GM12878 (cell line): ENCODE data around the gene CSNK1G1. TPM values are rescaled to one million over a fixed set of nuclear protein-coding genes. Genes with fewer than 3 reads are reported as not detected.

Experiments used
- ATAC-seq: fragments of 200-7000 bp; cut with Tn5 transposase; 3 replicates; pipeline ENCODE4 v1.9.1; 2020; ENCODE audit warnings: mild to moderate bottlenecking, moderate library complexity
- BruUV-seq: library from RNA; stranded (reverse); fragments of 400-500 nt; replicated peaks from 2 replicates; lab custom pipeline; 2021; lab: Mats Ljungman, UMichigan
- CTCF ChIA-PET: fragments of 300-600 bp; sonication (Branson Sonifier 250); formaldehyde crosslinking; extraction: SDS; loops from one replicate; lab custom pipeline; 2021; ENCODE audit warnings: inconsistent platforms; lab: Yijun Ruan, JAX
- POLR2A ChIA-PET: fragments of 350-600 bp; formaldehyde crosslinking; extraction: SDS; loops from one replicate; lab custom pipeline; 2021; ENCODE audit warnings: inconsistent platforms; lab: Charles Lee
- RAD21 ChIA-PET: fragments of 300-600 bp; sonication (Branson Sonifier 250); formaldehyde crosslinking; loops from one replicate; lab custom pipeline; 2023; ENCODE audit warnings: antibody characterized with exemption; ENCODE audit not compliant: unreplicated experiment; lab: Charles Lee
- SMC1A ChIA-PET: fragments of 300-600 bp; sonication (Branson Sonifier 250); formaldehyde crosslinking; loops from one replicate; lab custom pipeline; 2023; ENCODE audit not compliant: unreplicated experiment, uncharacterized antibody; lab: Charles Lee
- DNase-seq: peaks from one replicate; pipeline ENCODE4 v3.0.0-alpha.2; 2011; ENCODE audit warnings: low read depth, low spot score
- FAIRE-seq: peaks from 3 replicates; lab custom pipeline; 2011; peaks lifted over from hg19 to GRCh38; lab: Jason Lieb, UNC
- H2AFZ ChIP-seq: 2 replicates; pipeline ENCODE4 v1.6.0; 2011; ENCODE audit warnings: low read depth, low read length, control low read depth; ENCODE audit not compliant: control insufficient read depth
- H3K27ac ChIP-seq: 2 replicates; pipeline ENCODE4 v1.5.1; 2011; ENCODE audit warnings: control low read depth; ENCODE audit not compliant: control insufficient read depth, insufficient read depth
- H3K27me3 ChIP-seq, 2 experiments: replicated peaks in 1 of 2; 2 replicates each; pipeline versions ENCODE4 v1.6.0 to v1.6.1; 2011; ENCODE audit warnings: low read length in 1 of 2; ENCODE audit not compliant: control insufficient read depth in 2 of 2, insufficient read depth in 2 of 2
- H3K36me3 ChIP-seq, 2 experiments: 2 replicates each; pipeline ENCODE4 v1.5.1; 2011; ENCODE audit warnings: low read length in 1 of 2; ENCODE audit not compliant: control insufficient read depth in 2 of 2, insufficient read depth in 2 of 2
- H3K4me1 ChIP-seq: 2 replicates; pipeline ENCODE4 v1.6.1; 2011; ENCODE audit warnings: mild to moderate bottlenecking, low read length, moderate library complexity, mixed read lengths; ENCODE audit not compliant: control insufficient read depth, insufficient read depth
- H3K4me2 ChIP-seq: 2 replicates; pipeline ENCODE4 v1.6.0; 2011; ENCODE audit warnings: control low read depth; ENCODE audit not compliant: control insufficient read depth, insufficient read depth
- H3K4me3 ChIP-seq: fragments of 200-600 bp; sonication (generic); 2 replicates; pipeline ENCODE4 v1.5.1; 2016
- H3K79me2 ChIP-seq: 2 replicates; pipeline ENCODE4 v1.6.0; 2011; ENCODE audit warnings: low read length; ENCODE audit not compliant: control insufficient read depth, insufficient read depth
- H3K9ac ChIP-seq: 2 replicates; pipeline ENCODE4 v1.8.0; 2011; ENCODE audit warnings: low read length, control low read depth, mixed read lengths; ENCODE audit not compliant: control insufficient read depth, insufficient read depth
- H3K9me3 ChIP-seq: replicated peaks from 3 replicates; pipeline ENCODE4 v1.5.1; 2011; ENCODE audit warnings: mild to moderate bottlenecking, low read length; ENCODE audit not compliant: control insufficient read depth, insufficient read depth
- H4K20me1 ChIP-seq: 2 replicates; pipeline ENCODE4 v1.6.0; 2011; ENCODE audit not compliant: control insufficient read depth, insufficient read depth
- EGR1 ChIP-seq, 2 experiments: IDR thresholded peaks; 1 replicate in 1 of 2; 2 replicates in 1 of 2; pipeline ENCODE4 v1.6.1; 2011 to 2012; ENCODE audit warnings: low read depth in 2 of 2, low read length in 2 of 2, borderline replicate concordance in 1 of 2, mild to moderate bottlenecking in 1 of 2, moderate library complexity in 1 of 2
- LARP7 ChIP-seq: fragments of 450-650 bp; IDR thresholded peaks from 2 replicates; pipeline ENCODE4 v1.6.1; 2017; ENCODE audit warnings: mild to moderate bottlenecking
- NRF1 ChIP-seq: conservative IDR thresholded peaks from 2 replicates; pipeline ENCODE4 v1.6.1; 2011; ENCODE audit warnings: mild to moderate bottlenecking, low read depth, low read length, improper control_type of control experiment
- PML ChIP-seq: IDR thresholded peaks from 2 replicates; pipeline ENCODE4 v1.6.1; 2012; ENCODE audit warnings: low read length, inconsistent platforms
- RAD21 ChIP-seq: IDR thresholded peaks from 2 replicates; pipeline ENCODE4 v1.6.1; 2011; ENCODE audit warnings: mild to moderate bottlenecking, low read depth, low read length, moderate library complexity; ENCODE audit not compliant: insufficient read depth
- SMAD5 ChIP-seq: IDR thresholded peaks from 2 replicates; pipeline ENCODE4 v1.6.1; 2016; ENCODE audit warnings: antibody characterized with exemption, low read depth
- SRF ChIP-seq, 2 experiments: IDR thresholded peaks; 2 replicates each; pipeline ENCODE4 v1.6.1; 2011; ENCODE audit warnings: low read depth in 2 of 2, low read length in 2 of 2, mild to moderate bottlenecking in 1 of 2, moderate library complexity in 1 of 2
- TCF3 ChIP-seq: IDR thresholded peaks from 2 replicates; pipeline ENCODE4 v1.6.1; 2012; ENCODE audit warnings: low read depth, mild to moderate bottlenecking, low read length, borderline replicate concordance; ENCODE audit not compliant: insufficient read depth
- WGBS: methylation state at CpG from one replicate; pipeline ENCODE4 v1.1.6; 2016; ENCODE audit warnings: low lambda C conversion rate; ENCODE audit not compliant: insufficient replicate concordance, insufficient coverage; ENCODE audit errors: missing lambda C conversion rate; 5-methylcytosine and 5-hydroxymethylcytosine counted together
- in situ Hi-C: fragments of 300-500 bp; cut with MboI; formaldehyde crosslinking; loops from 9 replicates; pipeline ENCODE4 v1.14.3; 2018; ENCODE audit warnings: mixed read lengths
- intact Hi-C: fragments of 100-400 bp; cut with micrococcal nuclease; formaldehyde crosslinking; loops from one replicate; pipeline ENCODE4 v1.14.2; 2022; ENCODE audit not compliant: unreplicated experiment
- polyA plus RNA-seq, 11 experiments: library from polyadenylated mRNA; depleted of rRNA in 4 of 11; unstranded in 6 of 11; stranded (reverse) in 5 of 11; fragments of >200 nt; fragmentation: Nextera tagmentation in 4 of 11; fragmentation: Illumina TruSeq in 1 of 11; extraction: Ambion mirVana in 4 of 11; extraction: Trizol in 1 of 11; gene quantifications; 1 replicate in 1 of 11; 2 replicates in 10 of 11; pipeline versions ENCODE4 v1.2.1 to v1.2.3, GENCODE V29; 2011 to 2016; ENCODE audit warnings: inconsistent platforms in 2 of 11, missing spikeins in 2 of 11, low read depth in 1 of 11
- total RNA-seq, 4 experiments: library from RNA; depleted of rRNA in 3 of 4; stranded (reverse); fragments of >200 nt in 3 of 4; fragmentation: Illumina TruSeq in 1 of 4; extraction: Trizol in 1 of 4; gene quantifications; 2 replicates each; pipeline versions ENCODE4 v1.2.1 to v1.2.3, GENCODE V29; 2013 to 2021
- TF ChIP-seq, protein P1 (sequence below): fragments of 450-650 bp; IDR thresholded peaks from 2 replicates; pipeline ENCODE4 v1.6.1; 2017; ENCODE audit warnings: mild to moderate bottlenecking, moderate library complexity
- TF ChIP-seq, protein P2 (sequence below): IDR thresholded peaks from 2 replicates; pipeline ENCODE4 v1.6.1; 2011; ENCODE audit warnings: low read depth, mild to moderate bottlenecking, low read length, moderate library complexity, borderline replicate concordance; ENCODE audit errors: extremely low read depth
- TF ChIP-seq, protein P3 (sequence below): fragments of 450-650 bp; conservative IDR thresholded peaks from 2 replicates; pipeline ENCODE4 v1.6.1; 2017; ENCODE audit warnings: mild to moderate bottlenecking, moderate library complexity
- TF ChIP-seq, protein P4 (sequence below): fragments of 450-650 bp; IDR thresholded peaks from 2 replicates; pipeline ENCODE4 v1.6.1; 2017; ENCODE audit warnings: low read depth, mild to moderate bottlenecking, moderate library complexity

CSNK1G1 gene
- total and polyA plus RNA-seq, 10 of the 15 experiments (the other 5 are each of a cell fraction or from before 2014, with no cell fraction given): 6.1 to 23.4 (median 15.3) TPM

DNA sequence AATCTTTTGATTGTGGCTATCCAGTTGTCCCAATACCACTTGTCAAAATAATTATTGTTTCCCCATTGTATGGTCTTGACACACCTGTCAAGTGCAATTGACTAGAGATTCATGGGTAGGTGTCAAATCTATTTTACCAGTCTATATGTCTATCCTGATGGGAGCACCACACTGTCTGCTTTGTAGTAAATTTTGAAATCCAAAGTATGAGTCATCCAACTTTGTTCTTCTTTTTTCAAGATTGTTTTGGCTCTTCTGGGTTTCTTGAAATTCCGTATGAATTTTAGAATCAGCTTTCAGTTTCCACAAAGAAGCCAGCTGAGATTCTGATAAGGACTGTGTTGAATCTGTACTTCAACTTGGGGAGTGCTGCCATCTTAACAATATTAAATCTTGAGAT lies 71.9 kb downstream of the CSNK1G1 start:
- WGBS: 100% methylated on average over 1 of the region's 1 CpG
- no peaks in the 10 kb centered on the region for H3K9me3 ChIP-seq
- SMC1A ChIA-PET: interaction anchor here (1.1 to 1.6 kb wide), 2 partner anchors 25 to 119 kb away, joined by 3 read pairs; no protein-coding TSS in a partner anchor
- TF ChIP-seq TCF3: no peak
- TF ChIP-seq, protein P1, sequence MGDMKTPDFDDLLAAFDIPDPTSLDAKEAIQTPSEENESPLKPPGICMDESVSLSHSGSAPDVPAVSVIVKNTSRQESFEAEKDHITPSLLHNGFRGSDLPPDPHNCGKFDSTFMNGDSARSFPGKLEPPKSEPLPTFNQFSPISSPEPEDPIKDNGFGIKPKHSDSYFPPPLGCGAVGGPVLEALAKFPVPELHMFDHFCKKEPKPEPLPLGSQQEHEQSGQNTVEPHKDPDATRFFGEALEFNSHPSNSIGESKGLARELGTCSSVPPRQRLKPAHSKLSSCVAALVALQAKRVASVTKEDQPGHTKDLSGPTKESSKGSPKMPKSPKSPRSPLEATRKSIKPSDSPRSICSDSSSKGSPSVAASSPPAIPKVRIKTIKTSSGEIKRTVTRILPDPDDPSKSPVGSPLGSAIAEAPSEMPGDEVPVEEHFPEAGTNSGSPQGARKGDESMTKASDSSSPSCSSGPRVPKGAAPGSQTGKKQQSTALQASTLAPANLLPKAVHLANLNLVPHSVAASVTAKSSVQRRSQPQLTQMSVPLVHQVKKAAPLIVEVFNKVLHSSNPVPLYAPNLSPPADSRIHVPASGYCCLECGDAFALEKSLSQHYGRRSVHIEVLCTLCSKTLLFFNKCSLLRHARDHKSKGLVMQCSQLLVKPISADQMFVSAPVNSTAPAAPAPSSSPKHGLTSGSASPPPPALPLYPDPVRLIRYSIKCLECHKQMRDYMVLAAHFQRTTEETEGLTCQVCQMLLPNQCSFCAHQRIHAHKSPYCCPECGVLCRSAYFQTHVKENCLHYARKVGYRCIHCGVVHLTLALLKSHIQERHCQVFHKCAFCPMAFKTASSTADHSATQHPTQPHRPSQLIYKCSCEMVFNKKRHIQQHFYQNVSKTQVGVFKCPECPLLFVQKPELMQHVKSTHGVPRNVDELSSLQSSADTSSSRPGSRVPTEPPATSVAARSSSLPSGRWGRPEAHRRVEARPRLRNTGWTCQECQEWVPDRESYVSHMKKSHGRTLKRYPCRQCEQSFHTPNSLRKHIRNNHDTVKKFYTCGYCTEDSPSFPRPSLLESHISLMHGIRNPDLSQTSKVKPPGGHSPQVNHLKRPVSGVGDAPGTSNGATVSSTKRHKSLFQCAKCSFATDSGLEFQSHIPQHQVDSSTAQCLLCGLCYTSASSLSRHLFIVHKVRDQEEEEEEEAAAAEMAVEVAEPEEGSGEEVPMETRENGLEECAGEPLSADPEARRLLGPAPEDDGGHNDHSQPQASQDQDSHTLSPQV: no peak
- TF ChIP-seq, protein P2, sequence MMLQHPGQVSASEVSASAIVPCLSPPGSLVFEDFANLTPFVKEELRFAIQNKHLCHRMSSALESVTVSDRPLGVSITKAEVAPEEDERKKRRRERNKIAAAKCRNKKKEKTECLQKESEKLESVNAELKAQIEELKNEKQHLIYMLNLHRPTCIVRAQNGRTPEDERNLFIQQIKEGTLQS: no peak
- no peak for TF ChIP-seq RAD21
- no peak for TF ChIP-seq EGR1 (IDR thresholded peaks at IDR 0.05; ENCODE audit: borderline replicate concordance in 1 of 2, low read depth in 2 of 2, low read length in 2 of 2)
- TF ChIP-seq, protein P3, sequence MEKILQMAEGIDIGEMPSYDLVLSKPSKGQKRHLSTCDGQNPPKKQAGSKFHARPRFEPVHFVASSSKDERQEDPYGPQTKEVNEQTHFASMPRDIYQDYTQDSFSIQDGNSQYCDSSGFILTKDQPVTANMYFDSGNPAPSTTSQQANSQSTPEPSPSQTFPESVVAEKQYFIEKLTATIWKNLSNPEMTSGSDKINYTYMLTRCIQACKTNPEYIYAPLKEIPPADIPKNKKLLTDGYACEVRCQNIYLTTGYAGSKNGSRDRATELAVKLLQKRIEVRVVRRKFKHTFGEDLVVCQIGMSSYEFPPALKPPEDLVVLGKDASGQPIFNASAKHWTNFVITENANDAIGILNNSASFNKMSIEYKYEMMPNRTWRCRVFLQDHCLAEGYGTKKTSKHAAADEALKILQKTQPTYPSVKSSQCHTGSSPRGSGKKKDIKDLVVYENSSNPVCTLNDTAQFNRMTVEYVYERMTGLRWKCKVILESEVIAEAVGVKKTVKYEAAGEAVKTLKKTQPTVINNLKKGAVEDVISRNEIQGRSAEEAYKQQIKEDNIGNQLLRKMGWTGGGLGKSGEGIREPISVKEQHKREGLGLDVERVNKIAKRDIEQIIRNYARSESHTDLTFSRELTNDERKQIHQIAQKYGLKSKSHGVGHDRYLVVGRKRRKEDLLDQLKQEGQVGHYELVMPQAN: no peak
- TF ChIP-seq SMAD5: no peak
- TF ChIP-seq NRF1: no peak
- no peak for TF ChIP-seq LARP7
- TF ChIP-seq, protein P4, sequence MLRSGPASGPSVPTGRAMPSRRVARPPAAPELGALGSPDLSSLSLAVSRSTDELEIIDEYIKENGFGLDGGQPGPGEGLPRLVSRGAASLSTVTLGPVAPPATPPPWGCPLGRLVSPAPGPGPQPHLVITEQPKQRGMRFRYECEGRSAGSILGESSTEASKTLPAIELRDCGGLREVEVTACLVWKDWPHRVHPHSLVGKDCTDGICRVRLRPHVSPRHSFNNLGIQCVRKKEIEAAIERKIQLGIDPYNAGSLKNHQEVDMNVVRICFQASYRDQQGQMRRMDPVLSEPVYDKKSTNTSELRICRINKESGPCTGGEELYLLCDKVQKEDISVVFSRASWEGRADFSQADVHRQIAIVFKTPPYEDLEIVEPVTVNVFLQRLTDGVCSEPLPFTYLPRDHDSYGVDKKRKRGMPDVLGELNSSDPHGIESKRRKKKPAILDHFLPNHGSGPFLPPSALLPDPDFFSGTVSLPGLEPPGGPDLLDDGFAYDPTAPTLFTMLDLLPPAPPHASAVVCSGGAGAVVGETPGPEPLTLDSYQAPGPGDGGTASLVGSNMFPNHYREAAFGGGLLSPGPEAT: no peak
- no peak for TF ChIP-seq SRF (IDR thresholded peaks at IDR 0.05; ENCODE audit: low read depth in 2 of 2, low read length in 2 of 2)
- TF ChIP-seq PML: no peak
- intact Hi-C loops: no loop called here
- no peak overlapping the region for H2AFZ ChIP-seq
- no TSS peak for BruUV-seq
- CTCF ChIA-PET: interaction anchor here (1.0 to 1.4 kb wide), 2 partner anchors 10 to 34 kb away, joined by 3 to 4 read pairs; no protein-coding TSS in a partner anchor
- no peak for DNase-seq
- H3K4me1 ChIP-seq: no peaks in the 10 kb centered on the region
- H4K20me1 ChIP-seq: no peaks in the 10 kb centered on the region
- no peak overlapping the region for H3K4me3 ChIP-seq
- no peak overlapping the region for H3K27ac ChIP-seq
- no peaks in the 10 kb centered on the region for H3K36me3 ChIP-seq
- no peak overlapping the region for H3K4me2 ChIP-seq
- FAIRE-seq: no peak
- H3K9ac ChIP-seq: no peak overlapping the region
- POLR2A ChIA-PET: no interaction called here
- in situ Hi-C loops: no loop called here
- no peak for ATAC-seq
- RAD21 ChIA-PET: no interaction called here
- peaks cover 2% of the 10 kb centered on the region; the same call in 1 of the 2 replicates for H3K79me2 ChIP-seq
- H3K27me3 ChIP-seq: no peaks in the 10 kb centered on the region
